ENCODE results near the gene PCSK5. TPM values are rescaled to one million over a fixed set of nuclear protein-coding genes. Genes with fewer than 3 reads are reported as not detected.
"Not testable (repeated sequence)": the region's sequence is repeated elsewhere in the genome, so short reads cannot be mapped to it uniquely, and the experiment has no call there.

PCSK5 gene
- total RNA-seq, 1 donor from 2014 or later = 18.3 TPM

DNA sequence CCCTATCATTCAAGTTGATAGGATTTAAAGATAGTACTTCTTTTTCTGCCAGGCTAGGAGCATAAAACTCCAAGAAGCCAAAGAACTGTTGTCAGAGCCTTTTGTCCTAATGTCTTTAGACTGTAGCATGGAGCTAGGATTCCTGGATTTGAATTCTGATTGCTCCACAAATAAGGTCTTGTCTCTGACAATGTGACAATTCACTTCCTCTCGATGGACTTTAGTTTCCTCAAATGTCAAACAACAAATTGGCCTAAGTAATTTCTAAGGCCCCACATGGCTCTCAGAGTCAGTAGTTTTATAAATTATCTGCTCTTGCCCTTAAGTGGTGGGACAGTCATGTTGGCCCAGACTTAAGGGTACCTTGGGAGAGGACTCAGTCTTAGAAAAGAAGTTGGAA is 467.1 kb downstream of the PCSK5 start:
- TF ChIP-seq, protein P1, sequence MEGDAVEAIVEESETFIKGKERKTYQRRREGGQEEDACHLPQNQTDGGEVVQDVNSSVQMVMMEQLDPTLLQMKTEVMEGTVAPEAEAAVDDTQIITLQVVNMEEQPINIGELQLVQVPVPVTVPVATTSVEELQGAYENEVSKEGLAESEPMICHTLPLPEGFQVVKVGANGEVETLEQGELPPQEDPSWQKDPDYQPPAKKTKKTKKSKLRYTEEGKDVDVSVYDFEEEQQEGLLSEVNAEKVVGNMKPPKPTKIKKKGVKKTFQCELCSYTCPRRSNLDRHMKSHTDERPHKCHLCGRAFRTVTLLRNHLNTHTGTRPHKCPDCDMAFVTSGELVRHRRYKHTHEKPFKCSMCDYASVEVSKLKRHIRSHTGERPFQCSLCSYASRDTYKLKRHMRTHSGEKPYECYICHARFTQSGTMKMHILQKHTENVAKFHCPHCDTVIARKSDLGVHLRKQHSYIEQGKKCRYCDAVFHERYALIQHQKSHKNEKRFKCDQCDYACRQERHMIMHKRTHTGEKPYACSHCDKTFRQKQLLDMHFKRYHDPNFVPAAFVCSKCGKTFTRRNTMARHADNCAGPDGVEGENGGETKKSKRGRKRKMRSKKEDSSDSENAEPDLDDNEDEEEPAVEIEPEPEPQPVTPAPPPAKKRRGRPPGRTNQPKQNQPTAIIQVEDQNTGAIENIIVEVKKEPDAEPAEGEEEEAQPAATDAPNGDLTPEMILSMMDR (IDR thresholded peaks at IDR 0.05) = no peak
- no peak overlapping the region for H3K4me3 Mint-ChIP-seq (ENCODE audit: unreplicated experiment)

DNA sequence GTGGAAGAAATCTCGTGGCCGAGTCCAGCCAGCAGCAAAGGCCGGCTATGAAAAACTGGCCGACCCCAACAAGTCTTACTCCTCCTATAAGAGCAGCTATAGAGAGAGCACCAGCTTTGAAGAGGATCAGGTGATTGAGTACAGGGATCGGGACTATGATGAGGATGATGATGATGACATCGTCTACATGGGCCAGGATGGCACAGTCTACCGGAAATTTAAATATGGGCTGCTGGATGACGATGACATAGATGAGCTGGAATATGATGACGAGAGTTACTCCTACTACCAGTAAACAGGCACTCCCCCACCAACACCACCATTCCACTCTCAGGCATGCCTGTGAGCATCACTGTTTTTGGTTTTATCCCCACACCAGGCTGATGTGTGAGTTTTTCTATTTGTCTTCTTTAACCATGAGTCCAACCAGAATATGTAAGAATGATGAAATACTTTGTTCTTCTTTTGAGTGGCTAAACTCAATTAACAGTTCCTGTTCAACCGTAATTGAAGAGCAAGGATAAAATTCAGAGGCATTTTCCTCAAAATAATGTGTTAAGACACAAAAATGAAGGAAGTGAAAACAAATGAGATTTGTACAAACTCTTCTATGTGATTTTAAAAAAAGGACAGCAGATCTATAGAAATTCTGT is 468.3 kb downstream of the PCSK5 start:
- Mint-ChIP-seq H3K27me3 (ENCODE audit: unreplicated experiment) (peaks cover 17% of the 10 kb centered on the region), H3K27ac (ENCODE audit: unreplicated experiment) (no peak overlapping the region), H3K36me3 (ENCODE audit: unreplicated experiment) (no peaks in the 10 kb centered on the region), H3K4me3 (ENCODE audit: unreplicated experiment) (no peak overlapping the region), H3K9me3 (ENCODE audit: unreplicated experiment) (no peaks in the 10 kb centered on the region), H3K4me1 (ENCODE audit: unreplicated experiment) (no peaks in the 10 kb centered on the region)
- DNase-seq (ENCODE audit: extremely low spot score, unreplicated experiment) = no peak
- TF ChIP-seq, protein P1 (IDR thresholded peaks at IDR 0.05) = no peak

More for the DNA sequence above, 467.1 kb downstream of the PCSK5 start:
- DNase-seq (ENCODE audit: extremely low spot score, unreplicated experiment) = no peak
- Mint-ChIP-seq H3K4me1 (ENCODE audit: unreplicated experiment) (no peaks in the 10 kb centered on the region), H3K36me3 (ENCODE audit: unreplicated experiment) (no peaks in the 10 kb centered on the region), H3K9me3 (ENCODE audit: unreplicated experiment) (no peaks in the 10 kb centered on the region), H3K27ac (ENCODE audit: unreplicated experiment) (no peak overlapping the region), H3K27me3 (ENCODE audit: unreplicated experiment) (peaks cover 22% of the 10 kb centered on the region)

DNA sequence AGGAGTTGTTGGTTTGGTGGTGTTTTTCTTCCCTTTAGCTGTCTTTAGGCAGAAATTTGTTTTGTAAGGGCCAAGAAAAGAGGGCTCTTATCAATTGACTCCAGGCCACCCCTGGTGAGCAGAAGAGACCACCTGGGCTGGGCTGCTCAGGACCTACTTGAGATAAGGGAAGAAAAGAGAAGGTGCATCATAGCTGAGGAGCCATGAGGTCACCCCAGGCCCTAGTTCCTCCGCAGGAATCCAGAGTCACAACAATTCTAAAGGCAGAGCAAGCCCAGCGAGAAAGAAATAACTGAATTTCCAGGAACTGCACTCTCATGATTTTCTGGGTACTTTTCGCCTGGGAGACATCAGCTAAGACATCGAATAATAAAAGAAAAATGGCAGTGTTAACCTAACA is 468.9 kb downstream of the PCSK5 start:
- H3K36me3 Mint-ChIP-seq (ENCODE audit: unreplicated experiment) = no peaks in the 10 kb centered on the region
- H3K4me1 Mint-ChIP-seq (ENCODE audit: unreplicated experiment) = no peaks in the 10 kb centered on the region
- H3K4me3 Mint-ChIP-seq (ENCODE audit: unreplicated experiment) = no peak overlapping the region
- H3K27me3 Mint-ChIP-seq (ENCODE audit: unreplicated experiment) = peaks cover 14% of the 10 kb centered on the region
- H3K9me3 Mint-ChIP-seq (ENCODE audit: unreplicated experiment) = no peaks in the 10 kb centered on the region
- no peak overlapping the region for H3K27ac Mint-ChIP-seq (ENCODE audit: unreplicated experiment)
- no peak for DNase-seq (ENCODE audit: extremely low spot score, unreplicated experiment)
- TF ChIP-seq, protein P1 (IDR thresholded peaks at IDR 0.05) = no peak

DNA sequence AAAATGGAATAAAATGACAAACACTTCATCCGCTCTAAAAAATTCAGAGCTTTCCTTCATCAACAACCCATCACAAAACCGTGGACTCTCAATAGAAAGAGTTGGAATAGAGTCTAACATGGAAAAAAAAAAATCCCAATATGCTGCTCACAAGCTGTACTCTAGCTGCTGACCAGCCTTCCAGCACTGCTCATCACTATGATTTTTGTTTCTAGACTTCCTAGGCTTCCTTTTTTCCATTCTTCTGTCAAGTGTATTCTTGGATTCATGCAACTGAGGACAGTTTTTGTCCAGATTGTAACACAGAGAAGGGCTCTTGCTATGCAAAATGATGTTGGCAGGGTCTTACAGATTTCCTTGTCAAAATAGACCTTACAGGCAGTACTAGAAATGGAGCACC is 469.3 kb downstream of the PCSK5 start:
- H3K4me1 Mint-ChIP-seq (ENCODE audit: unreplicated experiment) = no peaks in the 10 kb centered on the region
- H3K27ac Mint-ChIP-seq (ENCODE audit: unreplicated experiment) = no peak overlapping the region
- H3K27me3 Mint-ChIP-seq (ENCODE audit: unreplicated experiment) = peaks cover 14% of the 10 kb centered on the region
- no peak overlapping the region for H3K4me3 Mint-ChIP-seq (ENCODE audit: unreplicated experiment)
- H3K9me3 Mint-ChIP-seq (ENCODE audit: unreplicated experiment) = no peaks in the 10 kb centered on the region
- no peaks in the 10 kb centered on the region for H3K36me3 Mint-ChIP-seq (ENCODE audit: unreplicated experiment)
- TF ChIP-seq, protein P1 (IDR thresholded peaks at IDR 0.05) = no peak
- DNase-seq (ENCODE audit: extremely low spot score, unreplicated experiment) = no peak

DNA sequence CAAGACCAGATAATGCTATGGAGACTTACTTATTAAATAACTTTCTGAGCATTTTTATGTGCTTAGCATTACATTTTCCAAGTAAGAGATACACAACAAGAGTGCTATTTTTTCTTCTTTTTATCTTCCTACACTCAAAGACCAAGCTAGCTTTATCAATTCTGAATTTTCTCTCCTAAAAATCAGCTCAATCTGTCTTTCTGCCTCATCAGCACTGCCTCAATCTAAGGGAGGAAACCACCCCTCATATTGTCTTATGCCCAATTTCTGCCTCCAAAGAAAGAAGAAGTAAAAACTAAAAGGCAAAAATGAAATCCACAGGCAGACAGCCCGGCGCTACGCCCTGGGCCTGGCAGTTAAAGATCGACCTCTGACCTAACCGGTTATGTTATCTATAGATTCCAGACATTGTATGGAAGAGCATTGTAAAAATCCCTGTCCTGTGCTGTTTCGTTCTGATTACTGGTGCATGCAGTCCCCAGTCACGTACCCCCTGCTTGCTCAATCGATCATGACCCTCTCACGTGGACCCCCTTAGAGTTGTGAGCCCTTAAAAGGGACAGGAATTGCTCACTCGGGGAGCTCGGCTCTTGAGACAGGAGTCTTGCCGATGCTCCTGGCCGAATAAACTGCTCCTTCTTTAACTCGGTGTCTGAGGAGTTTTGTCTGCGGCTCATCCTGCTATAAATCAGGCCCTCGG is 472.0 kb downstream of the PCSK5 start:
- not testable (repeated sequence) for H3K9me3 Mint-ChIP-seq (ENCODE audit: unreplicated experiment); H3K27me3 Mint-ChIP-seq (ENCODE audit: unreplicated experiment); DNase-seq (ENCODE audit: extremely low spot score, unreplicated experiment); H3K4me3 Mint-ChIP-seq (ENCODE audit: unreplicated experiment); H3K36me3 Mint-ChIP-seq (ENCODE audit: unreplicated experiment); H3K27ac Mint-ChIP-seq (ENCODE audit: unreplicated experiment); H3K4me1 Mint-ChIP-seq (ENCODE audit: unreplicated experiment)
